Parathyroid adenoma (tissue), 2 donors: ENCODE data around the gene OAT.
A peak's percentile ranks its signal among the peaks of the same experiment; 100 is the strongest.

Experiments
- H2AFZ ChIP-seq: fragments of 300-600 bp; sonication (generic); one replicate; pipeline ENCODE4 v1.7.0; 2017; ENCODE audit warnings: antibody characterized with exemption, mild to moderate bottlenecking
- H3K27ac ChIP-seq: fragments of 300-600 bp; sonication (generic); one replicate; pipeline ENCODE4 v1.7.0; 2017
- H3K27me3 ChIP-seq: fragments of 300-600 bp; sonication (generic); one replicate; pipeline ENCODE4 v1.7.0; 2017; ENCODE audit warnings: low read length; ENCODE audit not compliant: control insufficient read depth, insufficient read depth
- H3K36me3 ChIP-seq: fragments of 300-600 bp; sonication (generic); one replicate; pipeline ENCODE4 v1.7.0; 2017; ENCODE audit warnings: low read length; ENCODE audit not compliant: control insufficient read depth, insufficient read depth
- H3K4me1 ChIP-seq: fragments of 300-600 bp; sonication (generic); one replicate; pipeline ENCODE4 v1.7.0; 2017; ENCODE audit warnings: control low read depth
- H3K4me2 ChIP-seq: fragments of 300-600 bp; sonication (generic); one replicate; pipeline ENCODE4 v1.7.0; 2017; ENCODE audit warnings: low read length
- H3K4me3 ChIP-seq: fragments of 300-600 bp; sonication (generic); one replicate; pipeline ENCODE4 v1.7.0; 2017; ENCODE audit warnings: low read depth, low read length
- H3K79me2 ChIP-seq: fragments of 300-600 bp; sonication (generic); one replicate; pipeline ENCODE4 v1.7.0; 2017; ENCODE audit warnings: control low read depth
- H3K9ac ChIP-seq: fragments of 300-600 bp; sonication (generic); one replicate; pipeline ENCODE4 v1.7.0; 2017; ENCODE audit warnings: mild to moderate bottlenecking
- H3K9me3 ChIP-seq: fragments of 300-600 bp; sonication (generic); one replicate; pipeline ENCODE4 v1.7.0; 2017; ENCODE audit warnings: low read length; ENCODE audit not compliant: control insufficient read depth
- CTCF ChIP-seq: fragments of 300-600 bp; sonication (generic); IDR thresholded peaks from one replicate; pipeline ENCODE4 v1.7.0; 2017; ENCODE audit warnings: antibody characterized with exemption, mild to moderate bottlenecking
- donor health status: primary hyperparathyroidism.

OAT gene

GRCh38 chr10:124418726-124419501 lies at the start of gene OAT:
Gene OAT (minus strand): TSS chr10:124418923. CDS start chr10:124412171, 6,752 bp downstream.
- Histone ChIP-seq H3K27ac (peak within 1 kb of the TSS; percentile 24), H3K4me1 (peaks cover 5% of the 10 kb centered on the region), H3K9ac (peak within 1 kb of the TSS; percentile 69)

GRCh38 chr10:124467165-124467564 lies 48.4 kb upstream of the OAT start:
- no peaks in the 10 kb centered on the region for H3K36me3 ChIP-seq
- no peaks in the 10 kb centered on the region for H3K4me1 ChIP-seq
- H3K9me3 ChIP-seq: no peaks in the 10 kb centered on the region
- no peaks in the 10 kb centered on the region for H3K27me3 ChIP-seq
- H2AFZ ChIP-seq: no peak overlapping the region
- no peaks in the 10 kb centered on the region for H3K79me2 ChIP-seq
- H3K27ac ChIP-seq: no peak overlapping the region
- H3K4me2 ChIP-seq: no peak overlapping the region
- TF ChIP-seq CTCF: no peak
- H3K9ac ChIP-seq: no peak overlapping the region
- H3K4me3 ChIP-seq: no peak overlapping the region

More at GRCh38 chr10:124418726-124419501, at the start of gene OAT:
- Histone ChIP-seq H3K27me3 (no peaks in the 10 kb centered on the region), H3K9me3 (no peaks in the 10 kb centered on the region), H3K36me3 (no peaks in the 10 kb centered on the region), H3K4me2 (peak within 1 kb of the TSS; percentile 60), H3K4me3 (peak within 1 kb of the TSS; percentile 63), H3K79me2 (peaks cover 9% of the 10 kb centered on the region), H2AFZ (peak within 1 kb of the TSS; percentile 73)
- peak; percentile 17 for TF ChIP-seq CTCF

GRCh38 chr10:124465777-124466488 lies 47.2 kb upstream of the OAT start:
- Histone ChIP-seq H2AFZ (no peak overlapping the region), H3K27ac (no peak overlapping the region), H3K36me3 (no peaks in the 10 kb centered on the region), H3K9ac (no peak overlapping the region), H3K79me2 (no peaks in the 10 kb centered on the region), H3K4me2 (no peak overlapping the region), H3K4me1 (no peaks in the 10 kb centered on the region), H3K9me3 (no peaks in the 10 kb centered on the region), H3K27me3 (no peaks in the 10 kb centered on the region), H3K4me3 (no peak overlapping the region)
- no peak for TF ChIP-seq CTCF

GRCh38 chr10:124465003-124465776 lies 46.5 kb upstream of the OAT start:
- Histone ChIP-seq H3K36me3 (no peaks in the 10 kb centered on the region), H3K9ac (no peak overlapping the region), H3K4me2 (no peak overlapping the region), H3K27ac (no peak overlapping the region), H3K79me2 (no peaks in the 10 kb centered on the region), H3K9me3 (no peaks in the 10 kb centered on the region), H3K4me1 (no peaks in the 10 kb centered on the region), H2AFZ (no peak overlapping the region), H3K4me3 (no peak overlapping the region), H3K27me3 (no peaks in the 10 kb centered on the region)
- TF ChIP-seq CTCF: no peak
